Ishikawa (cell line): ENCODE measurements around the gene MPST.

ENCODE experiments used
- TAF1 ChIP-seq: IDR thresholded peaks from 2 replicates; pipeline ENCODE4 v1.6.1; 2012; ENCODE audit warnings: low read depth, mild to moderate bottlenecking
- TCF12 ChIP-seq: IDR thresholded peaks from 2 replicates; pipeline ENCODE4 v1.6.1; 2012; ENCODE audit warnings: low read depth
- TF ChIP-seq, protein P1 (sequence below): IDR thresholded peaks from 2 replicates; pipeline ENCODE4 v1.6.1; 2012; ENCODE audit warnings: low read depth, mild to moderate bottlenecking

DNA sequence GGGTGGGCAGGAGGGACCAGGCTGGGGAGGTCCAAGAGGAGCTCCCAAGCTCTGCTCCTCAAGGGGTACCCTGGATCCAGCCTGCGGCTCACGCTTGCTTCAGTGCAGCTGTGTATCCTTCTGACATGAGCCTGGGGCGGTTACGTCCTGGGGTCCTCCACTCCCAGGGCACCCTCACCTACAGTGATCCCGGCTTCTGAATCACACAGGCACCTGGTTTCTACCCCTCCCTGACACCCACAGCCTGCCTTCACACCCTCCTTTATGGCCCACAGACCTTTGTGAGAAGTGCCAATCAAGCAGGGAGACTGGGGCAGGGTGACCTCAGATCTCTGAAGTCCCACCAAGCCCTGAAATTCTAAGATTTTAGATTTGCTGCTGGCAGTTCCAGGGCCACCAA, 1.5 kb downstream of the MPST start:
- no peak for TF ChIP-seq TAF1
- no peak for TF ChIP-seq TCF12
- TF ChIP-seq, protein P1, sequence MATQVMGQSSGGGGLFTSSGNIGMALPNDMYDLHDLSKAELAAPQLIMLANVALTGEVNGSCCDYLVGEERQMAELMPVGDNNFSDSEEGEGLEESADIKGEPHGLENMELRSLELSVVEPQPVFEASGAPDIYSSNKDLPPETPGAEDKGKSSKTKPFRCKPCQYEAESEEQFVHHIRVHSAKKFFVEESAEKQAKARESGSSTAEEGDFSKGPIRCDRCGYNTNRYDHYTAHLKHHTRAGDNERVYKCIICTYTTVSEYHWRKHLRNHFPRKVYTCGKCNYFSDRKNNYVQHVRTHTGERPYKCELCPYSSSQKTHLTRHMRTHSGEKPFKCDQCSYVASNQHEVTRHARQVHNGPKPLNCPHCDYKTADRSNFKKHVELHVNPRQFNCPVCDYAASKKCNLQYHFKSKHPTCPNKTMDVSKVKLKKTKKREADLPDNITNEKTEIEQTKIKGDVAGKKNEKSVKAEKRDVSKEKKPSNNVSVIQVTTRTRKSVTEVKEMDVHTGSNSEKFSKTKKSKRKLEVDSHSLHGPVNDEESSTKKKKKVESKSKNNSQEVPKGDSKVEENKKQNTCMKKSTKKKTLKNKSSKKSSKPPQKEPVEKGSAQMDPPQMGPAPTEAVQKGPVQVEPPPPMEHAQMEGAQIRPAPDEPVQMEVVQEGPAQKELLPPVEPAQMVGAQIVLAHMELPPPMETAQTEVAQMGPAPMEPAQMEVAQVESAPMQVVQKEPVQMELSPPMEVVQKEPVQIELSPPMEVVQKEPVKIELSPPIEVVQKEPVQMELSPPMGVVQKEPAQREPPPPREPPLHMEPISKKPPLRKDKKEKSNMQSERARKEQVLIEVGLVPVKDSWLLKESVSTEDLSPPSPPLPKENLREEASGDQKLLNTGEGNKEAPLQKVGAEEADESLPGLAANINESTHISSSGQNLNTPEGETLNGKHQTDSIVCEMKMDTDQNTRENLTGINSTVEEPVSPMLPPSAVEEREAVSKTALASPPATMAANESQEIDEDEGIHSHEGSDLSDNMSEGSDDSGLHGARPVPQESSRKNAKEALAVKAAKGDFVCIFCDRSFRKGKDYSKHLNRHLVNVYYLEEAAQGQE: no peak
